Activated B cell treated with CpG ODN at 0.5 μM for 24 hours (primary cell): ENCODE results near the gene GRIP1. TPM values are rescaled to one million over a fixed set of nuclear protein-coding genes. Genes with fewer than 3 reads are reported as not detected.

Experiments
- ATAC-seq: fragments of 200-7000 bp; cut with Tn5 transposase; one replicate; pipeline ENCODE4 v1.10.0; 2021; ENCODE audit warnings: low read depth, mild to moderate bottlenecking, moderate library complexity
- CTCF ChIA-PET: fragments of 350-600 bp; sonication (Branson Sonifier 250); formaldehyde crosslinking; loops from one replicate; lab custom pipeline; 2021; ENCODE audit warnings: antibody characterized with exemption; lab: Charles Lee
- POLR2A ChIA-PET: fragments of 350-600 bp; sonication (Branson Sonifier 250); formaldehyde crosslinking; loops from one replicate; lab custom pipeline; 2021; ENCODE audit warnings: antibody characterized with exemption; lab: Charles Lee
- DNase-seq: peaks from one replicate; pipeline ENCODE4 v3.0.0; 2022
- H3K27ac Mint-ChIP-seq: one replicate; pipeline ENCODE4 v1.8.0; 2020; ENCODE audit warnings: mixed read lengths
- H3K27me3 Mint-ChIP-seq: one replicate; pipeline ENCODE4 v1.8.0; 2021; ENCODE audit warnings: mixed read lengths
- H3K36me3 Mint-ChIP-seq: one replicate; pipeline ENCODE4 v1.8.0; 2021; ENCODE audit warnings: low read depth, mixed read lengths
- H3K4me1 Mint-ChIP-seq: one replicate; pipeline ENCODE4 v1.8.0; 2021; ENCODE audit warnings: mixed read lengths
- H3K4me3 Mint-ChIP-seq: one replicate; pipeline ENCODE4 v1.8.0; 2020; ENCODE audit warnings: mild to moderate bottlenecking, mixed read lengths
- H3K9me3 Mint-ChIP-seq: one replicate; pipeline ENCODE4 v1.8.0; 2020; ENCODE audit warnings: mixed read lengths
- CTCF ChIP-seq: fragments of 200-600 bp; IDR thresholded peaks from one replicate; pipeline ENCODE4 v1.8.0; 2022; ENCODE audit warnings: antibody characterized with exemption, mild to moderate bottlenecking
- intact Hi-C: fragments of 100-400 bp; cut with micrococcal nuclease; formaldehyde crosslinking; loops from one replicate; pipeline ENCODE4 v1.15.1; 2024
- total RNA-seq: library from RNA; stranded (reverse); gene quantifications from 2 replicates; pipeline ENCODE4 v1.2.3, GENCODE V29; 2022

GRIP1 gene
- total RNA-seq, 1 donor from 2014 or later, result 0.49 TPM

GRCh38 chr12:66438601-66439000 lies 240.3 kb downstream of the GRIP1 start:
- Mint-ChIP-seq H3K27me3 (no peaks in the 10 kb centered on the region), H3K4me3 (no peak overlapping the region), H3K4me1 (no peaks in the 10 kb centered on the region), H3K36me3 (no peaks in the 10 kb centered on the region), H3K27ac (no peak overlapping the region), H3K9me3 (no peaks in the 10 kb centered on the region)
- intact Hi-C loops, result no loop called here
- ChIA-PET CTCF (no interaction called here), POLR2A (no interaction called here)
- no peak for TF ChIP-seq CTCF
- ATAC-seq, result no peak
- no peak for DNase-seq

GRCh38 chr12:66430106-66430505 lies 248.8 kb downstream of the GRIP1 start:
- no peaks in the 10 kb centered on the region for H3K36me3 Mint-ChIP-seq
- CTCF ChIA-PET, result no interaction called here
- DNase-seq, result no peak
- H3K27ac Mint-ChIP-seq, result no peak overlapping the region
- POLR2A ChIA-PET, result no interaction called here
- no peak overlapping the region for H3K4me3 Mint-ChIP-seq
- no peaks in the 10 kb centered on the region for H3K27me3 Mint-ChIP-seq
- TF ChIP-seq CTCF, result no peak
- no peaks in the 10 kb centered on the region for H3K9me3 Mint-ChIP-seq
- intact Hi-C loops, result no loop called here
- H3K4me1 Mint-ChIP-seq, result no peaks in the 10 kb centered on the region
- no peak for ATAC-seq

GRCh38 chr12:66428870-66429269 lies 250.0 kb downstream of the GRIP1 start:
- Mint-ChIP-seq H3K4me1 (no peaks in the 10 kb centered on the region), H3K36me3 (no peaks in the 10 kb centered on the region), H3K27ac (no peak overlapping the region), H3K27me3 (no peaks in the 10 kb centered on the region), H3K9me3 (peaks cover 8% of the 10 kb centered on the region), H3K4me3 (no peak overlapping the region)
- no peak for TF ChIP-seq CTCF
- intact Hi-C loops, result no loop called here
- DNase-seq (no peak), ATAC-seq (no peak)
- ChIA-PET POLR2A (no interaction called here), CTCF (interaction anchor here (0.6 kb wide), 1 partner anchor 260 kb away, joined by 3 read pairs; no protein-coding TSS in a partner anchor)

GRCh38 chr12:66428261-66428660 lies 250.6 kb downstream of the GRIP1 start:
- Mint-ChIP-seq H3K27me3 (no peaks in the 10 kb centered on the region), H3K9me3 (peaks cover 8% of the 10 kb centered on the region), H3K27ac (no peak overlapping the region), H3K36me3 (no peaks in the 10 kb centered on the region), H3K4me3 (no peak overlapping the region), H3K4me1 (no peaks in the 10 kb centered on the region)
- ChIA-PET CTCF (interaction anchor here (0.6 kb wide), 1 partner anchor 261 kb away, joined by 3 read pairs; no protein-coding TSS in a partner anchor), POLR2A (no interaction called here)
- DNase-seq (no peak), ATAC-seq (no peak)
- intact Hi-C loops, result no loop called here
- TF ChIP-seq CTCF, result no peak

- CTCF ChIA-PET, result no interaction called here
- Mint-ChIP-seq H3K27me3 (no peaks in the 10 kb centered on the region), H3K4me1 (no peaks in the 10 kb centered on the region), H3K4me3 (no peak overlapping the region), H3K36me3 (no peaks in the 10 kb centered on the region), H3K27ac (no peak overlapping the region), H3K9me3 (peaks cover 8% of the 10 kb centered on the region)
- no peak for ATAC-seq
- POLR2A ChIA-PET, result no interaction called here
- intact Hi-C loops, result no loop called here
- no peak for DNase-seq
- no peak for TF ChIP-seq CTCF
These were observed 252.2 kb downstream of the GRIP1 start for GRCh38 chr12:66426696-66427095.
